ENCODE data around the gene JMJD8. TPM values are rescaled to one million over a fixed set of nuclear protein-coding genes. Genes with fewer than 3 reads are reported as not detected.

The JMJD8 gene
- total RNA-seq, 1 experiment from 2014 or later, result 66.3 TPM

DNA sequence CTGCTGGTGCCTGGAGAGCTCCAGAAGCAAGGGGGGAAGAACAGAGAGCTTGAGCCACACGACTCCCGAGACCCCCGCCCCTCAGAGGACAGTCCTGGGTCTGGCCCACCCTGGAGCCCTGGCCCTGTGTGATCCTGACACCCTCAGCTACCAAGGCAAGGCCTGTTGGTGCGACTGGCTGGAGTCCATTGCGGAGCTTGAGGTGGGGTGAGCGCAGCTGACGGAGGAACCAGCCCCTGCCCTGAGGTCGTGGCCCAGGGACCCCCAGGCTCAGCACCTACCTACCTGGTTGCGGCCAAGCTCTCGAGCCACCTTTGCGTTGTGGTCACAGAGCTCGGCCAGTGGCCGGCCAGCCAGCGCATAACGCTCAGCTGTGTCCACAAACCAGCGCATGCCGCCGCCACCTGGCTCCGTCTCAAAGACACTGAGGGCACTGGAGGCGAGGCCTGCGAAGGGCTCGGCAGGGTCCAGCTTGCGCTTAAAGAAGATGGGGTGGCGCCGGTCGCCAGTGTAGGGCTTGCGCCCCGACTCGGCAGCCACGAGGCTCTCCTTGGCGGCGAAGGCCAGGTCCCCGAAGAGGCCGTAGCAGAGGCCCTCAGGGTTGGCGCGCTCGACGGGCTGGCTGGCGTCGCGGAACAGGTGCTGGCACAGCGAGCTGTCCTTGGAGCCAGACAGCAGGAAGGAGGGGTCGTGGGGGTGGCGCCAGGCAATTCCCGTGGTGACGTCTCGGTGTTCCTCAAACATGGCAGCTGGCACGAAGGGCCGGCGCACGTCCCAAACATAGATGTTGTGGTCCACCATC lies 2.5 kb upstream of the JMJD8 start:
- H3K36me3 ChIP-seq, result peaks cover 54% of the 10 kb centered on the region
- no peaks in the 10 kb centered on the region for H3K27me3 ChIP-seq
- H3K9me3 ChIP-seq, result no peaks in the 10 kb centered on the region
- H3K4me3 ChIP-seq, result no peak overlapping the region
- no peak for DNase-seq

DNA sequence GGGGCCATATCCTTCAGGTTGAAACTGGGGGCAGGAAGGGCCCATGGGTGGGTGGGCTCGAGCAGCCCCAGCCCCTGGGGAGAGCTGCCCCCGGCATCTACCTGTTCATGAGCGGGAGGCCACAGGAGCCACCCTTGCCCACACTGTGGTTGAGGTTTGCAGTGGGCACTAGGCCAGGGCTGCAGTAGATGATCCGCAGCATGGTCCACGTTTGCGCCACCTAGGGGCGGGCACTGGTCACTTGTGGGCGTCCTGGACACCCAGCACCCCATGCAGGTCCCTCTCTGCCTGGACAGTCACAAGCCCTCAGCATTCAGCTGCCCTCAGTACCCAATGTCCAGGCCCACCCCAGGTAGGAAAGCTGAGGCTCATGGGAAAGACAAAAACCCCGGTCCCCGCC lies 1.8 kb upstream of the JMJD8 start:
- H3K9me3 ChIP-seq, result no peaks in the 10 kb centered on the region
- H3K36me3 ChIP-seq, result peaks cover 61% of the 10 kb centered on the region
- no peaks in the 10 kb centered on the region for H3K27me3 ChIP-seq
- DNase-seq, result peak; percentile 75
- H3K4me3 ChIP-seq, result no peak overlapping the region

- Histone ChIP-seq H3K4me3 (no peak overlapping the region), H3K36me3 (peaks cover 62% of the 10 kb centered on the region), H3K9me3 (no peaks in the 10 kb centered on the region), H3K27me3 (no peaks in the 10 kb centered on the region)
- DNase-seq, result no peak
Observed at GRCh38 chr16:684961-685696, 995 bp upstream of the JMJD8 start.

- Histone ChIP-seq H3K36me3 (peaks cover 62% of the 10 kb centered on the region), H3K9me3 (no peaks in the 10 kb centered on the region), H3K4me3 (peak overlapping the region; percentile 51), H3K27me3 (no peaks in the 10 kb centered on the region)
- no peak for DNase-seq
Observed at GRCh38 chr16:683396-684070, 601 bp downstream of the JMJD8 start.

GRCh38 chr16:682493-683395 lies 1.4 kb downstream of the JMJD8 start:
- peaks cover 57% of the 10 kb centered on the region for H3K36me3 ChIP-seq
- no peaks in the 10 kb centered on the region for H3K27me3 ChIP-seq
- H3K9me3 ChIP-seq, result no peaks in the 10 kb centered on the region
- H3K4me3 ChIP-seq, result peak overlapping the region; percentile 51
- no peak for DNase-seq

DNA sequence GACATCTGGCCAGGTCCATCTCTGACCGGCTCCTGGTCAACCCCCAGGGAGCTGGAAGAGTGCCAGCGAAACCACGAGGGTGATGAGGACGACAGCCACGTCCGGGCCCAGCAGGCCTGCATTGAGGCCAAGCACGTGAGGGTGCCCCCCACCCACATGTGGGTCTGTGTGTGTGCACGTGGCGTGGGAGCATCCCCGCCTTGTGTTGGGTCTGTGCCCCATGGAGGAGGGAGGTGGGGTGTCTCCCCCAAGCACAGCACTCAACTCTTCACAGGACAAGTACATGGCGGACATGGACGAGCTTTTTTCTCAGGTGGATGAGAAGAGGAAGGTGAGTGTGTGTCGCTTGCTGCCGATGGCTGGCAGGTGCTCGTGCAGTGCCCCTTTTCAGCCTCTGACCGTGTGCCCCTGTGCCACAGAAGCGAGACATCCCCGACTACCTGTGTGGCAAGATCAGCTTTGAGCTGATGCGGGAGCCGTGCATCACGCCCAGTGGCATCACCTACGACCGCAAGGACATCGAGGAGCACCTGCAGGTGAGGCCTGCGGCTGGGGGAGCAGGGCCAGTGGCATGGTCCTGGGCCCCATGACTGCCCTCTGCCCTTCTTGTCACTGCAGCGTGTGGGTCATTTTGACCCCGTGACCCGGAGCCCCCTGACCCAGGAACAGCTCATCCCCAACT lies 2.2 kb downstream of the JMJD8 start:
- Histone ChIP-seq H3K4me3 (peak overlapping the region; percentile 71), H3K36me3 (peaks cover 52% of the 10 kb centered on the region), H3K27me3 (no peaks in the 10 kb centered on the region), H3K9me3 (no peaks in the 10 kb centered on the region)
- DNase-seq, result peak; percentile 56

DNA sequence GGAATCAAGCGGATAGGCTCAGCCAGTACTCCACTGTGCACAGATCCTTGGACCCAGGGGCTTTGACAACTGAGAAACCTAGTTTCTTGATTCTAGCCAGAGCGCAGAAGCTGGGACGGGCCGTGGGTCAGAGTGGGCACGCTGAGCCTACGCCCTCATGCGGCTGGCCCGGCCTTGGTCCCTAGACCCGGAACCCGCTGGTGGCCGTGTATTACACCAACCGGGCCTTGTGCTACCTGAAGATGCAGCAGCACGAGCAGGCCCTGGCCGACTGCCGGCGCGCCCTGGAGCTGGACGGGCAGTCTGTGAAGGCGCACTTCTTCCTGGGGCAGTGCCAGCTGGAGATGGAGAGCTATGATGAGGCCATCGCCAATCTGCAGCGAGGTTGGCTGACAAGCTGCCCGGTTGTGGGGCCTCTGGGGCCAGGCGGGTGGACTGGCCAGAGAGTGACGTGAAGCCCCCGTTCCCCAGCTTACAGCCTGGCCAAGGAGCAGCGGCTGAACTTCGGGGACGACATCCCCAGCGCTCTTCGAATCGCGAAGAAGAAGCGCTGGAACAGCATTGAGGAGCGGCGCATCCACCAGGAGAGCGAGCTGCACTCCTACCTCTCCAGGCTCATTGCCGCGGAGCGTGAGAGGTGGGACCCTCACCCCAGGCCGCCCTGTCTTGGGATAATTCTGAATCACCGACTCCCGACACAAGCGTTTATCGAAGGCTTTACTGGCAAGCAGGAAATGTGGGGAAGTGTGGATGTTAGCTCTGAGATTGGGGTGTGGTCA lies 3.0 kb downstream of the JMJD8 start:
- Histone ChIP-seq H3K9me3 (no peaks in the 10 kb centered on the region), H3K27me3 (no peaks in the 10 kb centered on the region), H3K4me3 (peak overlapping the region; percentile 71), H3K36me3 (peaks cover 46% of the 10 kb centered on the region)
- peak; percentile 84 for DNase-seq

- no peaks in the 10 kb centered on the region for H3K9me3 ChIP-seq
- H3K4me3 ChIP-seq, result peak overlapping the region; percentile 71
- H3K36me3 ChIP-seq, result peaks cover 40% of the 10 kb centered on the region
- DNase-seq, result no peak
- H3K27me3 ChIP-seq, result no peaks in the 10 kb centered on the region
Observed at GRCh38 chr16:680625-680945, 3.5 kb downstream of the JMJD8 start.

- peak within 1 kb of the TSS; percentile 71 for H3K4me3 ChIP-seq
- H3K9me3 ChIP-seq, result no peaks in the 10 kb centered on the region
- no peaks in the 10 kb centered on the region for H3K27me3 ChIP-seq
- peaks cover 36% of the 10 kb centered on the region for H3K36me3 ChIP-seq
- DNase-seq, result peak; percentile 92
Observed at GRCh38 chr16:679814-680624, 4.1 kb downstream of the JMJD8 start, which contains the start of gene STUB1. Gene STUB1 (plus strand): TSS chr16:680410. CDS start chr16:680526, 116 bp downstream.

DNA sequence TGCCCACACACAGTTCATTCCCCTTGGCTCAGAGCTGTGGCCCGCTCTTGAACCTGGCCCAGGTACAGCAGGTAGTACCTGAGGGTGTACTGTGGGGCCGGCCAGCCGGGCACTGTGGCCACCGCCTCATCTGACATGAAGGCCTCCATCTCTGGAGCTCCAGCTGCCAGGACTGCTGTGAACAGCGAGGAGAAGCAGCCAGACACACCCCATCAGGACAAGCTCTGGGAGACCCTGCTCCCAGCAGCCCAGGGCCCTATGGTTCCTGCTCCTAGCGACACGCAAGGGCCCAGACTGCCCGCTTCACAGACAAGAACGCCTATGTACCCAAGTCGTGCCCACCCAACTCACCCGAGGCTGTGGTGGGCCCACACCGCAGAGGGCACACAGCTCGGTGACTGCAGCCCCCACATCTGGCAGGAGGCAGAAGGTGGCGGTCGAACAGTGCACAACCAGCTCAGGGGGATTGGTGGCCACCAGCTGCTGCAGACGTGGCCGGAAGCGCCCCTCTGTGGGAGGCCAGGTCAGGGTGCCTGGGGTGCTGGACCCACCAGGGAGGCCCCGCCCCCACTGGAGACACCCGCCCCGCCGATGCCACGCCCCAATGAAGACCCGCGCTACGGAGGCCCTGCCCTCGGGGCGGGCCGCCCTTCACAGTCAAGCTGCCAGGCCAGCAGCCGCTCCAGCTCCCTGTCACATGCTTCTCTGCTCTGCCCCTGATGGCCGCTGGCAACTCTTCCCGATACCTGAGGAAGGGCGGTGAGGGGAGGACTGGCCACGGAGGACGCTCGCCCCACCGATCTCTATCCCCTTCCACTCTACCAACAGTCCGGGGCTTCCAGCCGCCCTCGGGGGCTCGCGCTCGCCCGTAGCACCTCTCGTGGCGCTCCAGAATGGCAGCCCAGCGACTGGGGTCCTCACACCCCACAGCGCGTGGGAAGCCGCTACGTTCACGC lies 5.0 kb downstream of the JMJD8 start:
- Histone ChIP-seq H3K9me3 (no peaks in the 10 kb centered on the region), H3K4me3 (peak overlapping the region; percentile 40), H3K27me3 (no peaks in the 10 kb centered on the region), H3K36me3 (peaks cover 37% of the 10 kb centered on the region)
- peak; percentile 50 for DNase-seq

DNA sequence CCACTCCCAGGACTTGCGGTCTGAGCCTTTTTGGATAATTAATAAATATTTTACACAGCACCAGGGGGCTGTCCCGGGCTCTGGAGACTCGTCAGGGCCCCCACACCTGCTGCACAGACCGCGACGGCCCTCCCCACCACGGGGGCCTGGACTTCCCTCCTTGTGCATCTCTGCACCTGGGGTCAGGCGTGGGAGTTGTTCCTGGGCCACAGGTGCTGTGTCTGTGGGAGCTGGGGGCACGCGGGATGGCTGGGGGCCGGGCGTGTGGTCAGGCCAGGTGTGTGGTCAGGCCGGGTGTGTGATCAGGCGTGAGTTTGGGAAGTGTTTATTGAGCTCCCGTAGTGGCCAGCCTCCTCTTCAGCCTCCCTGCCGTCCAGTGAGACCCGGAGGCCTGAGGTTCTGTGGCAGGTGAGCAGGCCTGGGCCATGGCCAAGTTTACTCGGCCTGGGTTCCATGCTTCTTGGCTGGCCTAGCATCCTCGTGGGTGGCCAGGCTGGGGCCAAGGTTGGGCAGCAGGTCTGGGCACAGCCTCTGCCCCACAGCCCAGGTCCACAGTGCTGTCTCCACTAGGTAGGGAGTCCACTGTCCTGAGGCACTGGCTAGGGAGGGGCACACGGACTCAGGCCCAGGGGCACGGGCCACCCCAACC lies 5.8 kb downstream of the JMJD8 start:
- Histone ChIP-seq H3K9me3 (no peaks in the 10 kb centered on the region), H3K4me3 (no peak overlapping the region), H3K36me3 (peaks cover 38% of the 10 kb centered on the region), H3K27me3 (no peaks in the 10 kb centered on the region)
- no peak for DNase-seq

GRCh38 chr16:677316-678190 lies 6.6 kb downstream of the JMJD8 start:
- peaks cover 36% of the 10 kb centered on the region for H3K36me3 ChIP-seq
- no peak overlapping the region for H3K4me3 ChIP-seq
- H3K9me3 ChIP-seq, result no peaks in the 10 kb centered on the region
- no peaks in the 10 kb centered on the region for H3K27me3 ChIP-seq
- no peak for DNase-seq
